ENCODE results near the gene AKAP8L.

Gene AKAP8L

DNA sequence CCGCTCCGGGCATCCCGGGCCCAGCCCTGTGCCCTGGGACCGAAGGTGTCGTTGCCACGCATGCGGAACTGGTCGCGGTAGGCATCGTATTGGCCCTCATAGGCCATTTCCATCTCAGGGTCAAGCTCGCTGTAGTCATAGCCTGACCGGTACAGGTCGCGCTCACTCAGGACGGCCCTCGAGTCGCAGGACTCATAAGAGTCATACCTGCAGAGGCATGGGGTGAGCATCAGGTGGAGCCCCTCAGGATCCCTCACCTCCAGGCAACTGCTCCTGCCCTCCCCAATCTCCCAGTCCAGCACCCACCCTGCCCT, 17.4 kb downstream of the AKAP8L start:
- H3K36me3 ChIP-seq (ENCODE audit: insufficient read depth, low read length) = peaks cover 94% of the 10 kb centered on the region
- no peak overlapping the region for H3K4me2 ChIP-seq (ENCODE audit: insufficient read depth, low read length)
- H4K20me1 ChIP-seq (ENCODE audit: insufficient read depth, low read length) = peaks cover 83% of the 10 kb centered on the region
- ATAC-seq (ENCODE audit: insufficient read depth, low read depth) (no peak), DNase-seq (no peak)
- H3K9ac ChIP-seq (ENCODE audit: low read depth, low read length) = no peak overlapping the region
- H3K4me1 ChIP-seq (ENCODE audit: insufficient read depth, low read length) = no peaks in the 10 kb centered on the region
- TF ChIP-seq EZH2 (IDR thresholded peaks at IDR 0.05; ENCODE audit: borderline replicate concordance, low read depth, low read length, severe bottlenecking) = no peak
- TF ChIP-seq, protein P1, sequence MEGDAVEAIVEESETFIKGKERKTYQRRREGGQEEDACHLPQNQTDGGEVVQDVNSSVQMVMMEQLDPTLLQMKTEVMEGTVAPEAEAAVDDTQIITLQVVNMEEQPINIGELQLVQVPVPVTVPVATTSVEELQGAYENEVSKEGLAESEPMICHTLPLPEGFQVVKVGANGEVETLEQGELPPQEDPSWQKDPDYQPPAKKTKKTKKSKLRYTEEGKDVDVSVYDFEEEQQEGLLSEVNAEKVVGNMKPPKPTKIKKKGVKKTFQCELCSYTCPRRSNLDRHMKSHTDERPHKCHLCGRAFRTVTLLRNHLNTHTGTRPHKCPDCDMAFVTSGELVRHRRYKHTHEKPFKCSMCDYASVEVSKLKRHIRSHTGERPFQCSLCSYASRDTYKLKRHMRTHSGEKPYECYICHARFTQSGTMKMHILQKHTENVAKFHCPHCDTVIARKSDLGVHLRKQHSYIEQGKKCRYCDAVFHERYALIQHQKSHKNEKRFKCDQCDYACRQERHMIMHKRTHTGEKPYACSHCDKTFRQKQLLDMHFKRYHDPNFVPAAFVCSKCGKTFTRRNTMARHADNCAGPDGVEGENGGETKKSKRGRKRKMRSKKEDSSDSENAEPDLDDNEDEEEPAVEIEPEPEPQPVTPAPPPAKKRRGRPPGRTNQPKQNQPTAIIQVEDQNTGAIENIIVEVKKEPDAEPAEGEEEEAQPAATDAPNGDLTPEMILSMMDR (IDR thresholded peaks at IDR 0.05; ENCODE audit: borderline replicate concordance, extremely low read depth, low read length, poor library complexity, severe bottlenecking) = no peak
- H3K79me2 ChIP-seq (ENCODE audit: insufficient read depth, low read length) = peaks cover 55% of the 10 kb centered on the region
- no peak overlapping the region for H3K27ac ChIP-seq (ENCODE audit: low read length)
- no peaks in the 10 kb centered on the region for H3K27me3 ChIP-seq (ENCODE audit: insufficient read depth, low read length, poor library complexity)
- no peaks in the 10 kb centered on the region for H3K9me3 ChIP-seq (ENCODE audit: insufficient read depth, low read length, severe bottlenecking)
- H3K4me3 ChIP-seq (ENCODE audit: low read depth in 1 of 2, low read length in 2 of 2) = no peak overlapping the region
- H2AFZ ChIP-seq (ENCODE audit: low read depth, low read length) = no peak overlapping the region

DNA sequence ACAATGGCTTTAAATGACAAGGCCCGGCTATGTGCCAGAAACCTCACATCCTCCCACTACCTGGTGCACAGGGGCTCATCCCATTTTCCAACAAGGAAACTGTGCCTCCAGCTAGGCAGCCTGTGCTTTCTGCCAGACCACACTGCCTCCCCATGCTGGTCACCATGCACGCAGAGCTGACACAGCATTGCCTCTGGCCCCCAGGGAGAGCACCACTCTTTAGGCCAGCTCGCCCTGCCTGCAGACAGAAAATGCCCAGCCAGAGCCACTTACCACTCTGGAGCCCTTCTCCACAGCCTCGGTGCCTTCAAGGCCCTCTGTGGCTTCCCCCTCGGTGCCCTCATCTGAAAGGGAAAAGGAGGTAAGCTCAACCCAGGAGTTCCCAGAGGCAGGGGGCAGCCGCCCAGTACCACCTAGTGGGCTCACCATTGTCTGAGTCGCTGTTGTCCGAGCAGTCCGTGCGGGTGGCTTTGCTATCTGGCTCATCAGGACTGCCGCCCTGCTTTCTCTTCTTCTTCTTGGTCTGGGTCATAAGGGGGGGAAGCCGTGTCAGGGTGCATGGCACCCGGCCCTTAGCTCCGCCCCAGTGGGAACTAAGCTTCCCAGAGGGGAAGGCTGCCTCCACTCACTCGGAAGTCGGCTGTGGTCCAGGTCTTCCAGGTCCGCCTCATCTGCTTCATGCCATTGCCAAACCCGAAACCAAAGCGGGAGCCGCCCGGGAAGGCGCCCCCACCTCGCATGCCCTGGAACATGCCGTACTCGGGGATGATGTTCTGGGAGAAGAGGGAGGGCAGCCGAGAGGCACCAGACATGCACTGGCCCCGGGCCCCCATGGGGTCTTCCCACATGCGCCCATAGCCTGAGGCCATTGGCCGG, 18.0 kb downstream of the AKAP8L start:
- Histone ChIP-seq H3K9ac (ENCODE audit: low read depth, low read length) (no peak overlapping the region), H3K4me2 (ENCODE audit: insufficient read depth, low read length) (no peak overlapping the region), H4K20me1 (ENCODE audit: insufficient read depth, low read length) (peaks cover 79% of the 10 kb centered on the region), H3K9me3 (ENCODE audit: insufficient read depth, low read length, severe bottlenecking) (no peaks in the 10 kb centered on the region), H3K36me3 (ENCODE audit: insufficient read depth, low read length) (peaks cover 95% of the 10 kb centered on the region), H2AFZ (ENCODE audit: low read depth, low read length) (no peak overlapping the region), H3K4me3 (ENCODE audit: low read depth in 1 of 2, low read length in 2 of 2) (no peak overlapping the region), H3K27ac (ENCODE audit: low read length) (no peak overlapping the region), H3K4me1 (ENCODE audit: insufficient read depth, low read length) (no peaks in the 10 kb centered on the region), H3K79me2 (ENCODE audit: insufficient read depth, low read length) (peaks cover 54% of the 10 kb centered on the region), H3K27me3 (ENCODE audit: insufficient read depth, low read length, poor library complexity) (no peaks in the 10 kb centered on the region)
- ATAC-seq (ENCODE audit: insufficient read depth, low read depth) (no peak), DNase-seq (no peak)
- no peak for TF ChIP-seq EZH2 (IDR thresholded peaks at IDR 0.05; ENCODE audit: borderline replicate concordance, low read depth, low read length, severe bottlenecking)
- TF ChIP-seq, protein P1 (IDR thresholded peaks at IDR 0.05; ENCODE audit: borderline replicate concordance, extremely low read depth, low read length, poor library complexity, severe bottlenecking) = no peak

DNA sequence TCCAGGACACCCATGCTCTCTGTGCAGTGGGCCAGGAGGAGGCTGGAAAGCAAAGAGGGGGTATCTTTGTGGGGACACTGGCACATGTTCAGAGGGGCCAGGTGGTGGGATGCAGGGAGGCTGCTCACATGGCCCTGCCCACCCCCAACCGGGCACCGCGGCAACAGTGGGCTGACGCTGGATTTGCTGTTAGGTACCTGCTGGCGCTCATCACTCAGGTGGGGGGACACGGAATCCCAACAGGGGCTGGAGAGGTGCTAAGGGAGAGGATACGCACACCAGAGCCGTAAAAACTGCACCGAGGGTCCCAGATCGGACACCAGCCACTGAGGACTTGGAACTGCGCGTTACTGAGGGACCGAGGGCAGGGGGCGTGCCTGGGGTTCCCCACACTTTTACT, 19.2 kb downstream of the AKAP8L start:
- peaks cover 71% of the 10 kb centered on the region for H4K20me1 ChIP-seq (ENCODE audit: insufficient read depth, low read length)
- TF ChIP-seq, protein P1 (IDR thresholded peaks at IDR 0.05; ENCODE audit: borderline replicate concordance, extremely low read depth, low read length, poor library complexity, severe bottlenecking) = no peak
- TF ChIP-seq EZH2 (IDR thresholded peaks at IDR 0.05; ENCODE audit: borderline replicate concordance, low read depth, low read length, severe bottlenecking) = no peak
- no peak for DNase-seq
- no peaks in the 10 kb centered on the region for H3K9me3 ChIP-seq (ENCODE audit: insufficient read depth, low read length, severe bottlenecking)
- H3K27me3 ChIP-seq (ENCODE audit: insufficient read depth, low read length, poor library complexity) = no peaks in the 10 kb centered on the region
- no peak overlapping the region for H3K9ac ChIP-seq (ENCODE audit: low read depth, low read length)
- no peaks in the 10 kb centered on the region for H3K4me1 ChIP-seq (ENCODE audit: insufficient read depth, low read length)
- H3K36me3 ChIP-seq (ENCODE audit: insufficient read depth, low read length) = peaks cover 92% of the 10 kb centered on the region
- H3K4me3 ChIP-seq (ENCODE audit: low read depth in 1 of 2, low read length in 2 of 2) = no peak overlapping the region
- H3K27ac ChIP-seq (ENCODE audit: low read length) = no peak overlapping the region
- ATAC-seq (ENCODE audit: insufficient read depth, low read depth) = no peak
- no peak overlapping the region for H2AFZ ChIP-seq (ENCODE audit: low read depth, low read length)
- H3K79me2 ChIP-seq (ENCODE audit: insufficient read depth, low read length) = peaks cover 42% of the 10 kb centered on the region
- H3K4me2 ChIP-seq (ENCODE audit: insufficient read depth, low read length) = no peak overlapping the region
